B cell (primary cell): ENCODE results near the gene OR6S1. TPM values are rescaled to one million over a fixed set of nuclear protein-coding genes. Genes with fewer than 3 reads are reported as not detected.

Source experiments
- ATAC-seq: fragments of 200-7000 bp; cut with Tn5 transposase; one replicate; pipeline ENCODE4 v1.10.0; 2021; ENCODE audit warnings: low read depth, mild to moderate bottlenecking, moderate number of reproducible peaks, moderate library complexity
- CTCF ChIA-PET: fragments of 350-600 bp; sonication (Branson Sonifier 250); formaldehyde crosslinking; loops from one replicate; lab custom pipeline; 2021; ENCODE audit warnings: antibody characterized with exemption, inconsistent platforms; lab: Charles Lee
- POLR2A ChIA-PET: fragments of 350-600 bp; sonication (Branson Sonifier 250); formaldehyde crosslinking; loops from one replicate; lab custom pipeline; 2021; ENCODE audit warnings: antibody characterized with exemption; lab: Charles Lee
- DNase-seq: peaks from one replicate; pipeline ENCODE4 v3.0.0; 2013
- H2AFZ ChIP-seq: 2 replicates; pipeline ENCODE4 v1.6.1; 2012; ENCODE audit warnings: mild to moderate bottlenecking, low read depth, low read length; ENCODE audit not compliant: insufficient read depth, poor library complexity, severe bottlenecking
- H3K27ac ChIP-seq, 2 donors: 1 replicate in 1 of 2; 2 replicates in 1 of 2; pipeline ENCODE4 v1.5.1; 2012 to 2013; ENCODE audit warnings: low read length in 2 of 2, mild to moderate bottlenecking in 2 of 2, moderate library complexity in 1 of 2
- H3K27me3 ChIP-seq, 4 experiments: fragments of 200-600 bp in 1 of 4; sonication (generic) in 1 of 4; replicated peaks in 1 of 4; 1 replicate in 2 of 4; 2 replicates in 2 of 4; pipeline versions ENCODE4 v1.6.1 to v1.7.0; 2013 to 2016; ENCODE audit warnings: low read length in 3 of 4, mild to moderate bottlenecking in 2 of 4, mixed read lengths in 1 of 4, moderate library complexity in 1 of 4; ENCODE audit not compliant: insufficient read depth in 4 of 4, control insufficient read depth in 3 of 4; ENCODE audit errors: control extremely low read depth in 1 of 4
- H3K36me3 ChIP-seq, 2 experiments: replicated peaks in 1 of 2; 1 replicate in 1 of 2; 2 replicates in 1 of 2; pipeline versions ENCODE4 v1.6.1 to v1.7.1; 2013; ENCODE audit warnings: low read length in 1 of 2; ENCODE audit not compliant: insufficient read depth in 2 of 2, control insufficient read depth in 1 of 2; ENCODE audit errors: control extremely low read depth in 1 of 2, extremely low read depth in 1 of 2
- H3K4me1 ChIP-seq, 2 donors: fragments of 200-600 bp in 1 of 2; sonication (generic) in 1 of 2; 1 replicate in 1 of 2; 2 replicates in 1 of 2; pipeline versions ENCODE4 v1.5.1 to v1.6.1; 2013 to 2017; ENCODE audit warnings: low read length in 2 of 2; ENCODE audit not compliant: control insufficient read depth in 2 of 2, insufficient read depth in 2 of 2
- H3K4me2 ChIP-seq: replicated peaks from 2 replicates; pipeline ENCODE3; 2012; ENCODE audit warnings: mild to moderate bottlenecking, low read depth, low read length; ENCODE audit not compliant: poor library complexity, severe bottlenecking
- H3K4me3 ChIP-seq, 5 experiments: fragments of 200-600 bp in 1 of 5; sonication (generic) in 1 of 5; 1 replicate in 3 of 5; 2 replicates in 2 of 5; pipeline versions ENCODE4 v1.5.1 to v1.7.0; 2011 to 2016; ENCODE audit warnings: low read length in 4 of 5, mild to moderate bottlenecking in 4 of 5, low read depth in 2 of 5, control low read depth in 1 of 5, moderate library complexity in 1 of 5; ENCODE audit not compliant: insufficient read depth in 1 of 5; ENCODE audit errors: control extremely low read depth in 1 of 5, extremely low read depth in 1 of 5
- H3K79me2 ChIP-seq: fragments of 200-600 bp; sonication (generic); one replicate; pipeline ENCODE4 v1.6.0; 2016; ENCODE audit warnings: low read length; ENCODE audit not compliant: control insufficient read depth, insufficient read depth
- H3K9ac ChIP-seq: fragments of 200-600 bp; sonication (generic); 2 replicates; pipeline ENCODE4 v1.6.1; 2017; ENCODE audit warnings: mild to moderate bottlenecking, low read length, moderate library complexity
- H3K9me3 ChIP-seq, 3 donors: one replicate each; pipeline versions ENCODE4 v1.6.1 to v1.7.1; 2013; ENCODE audit warnings: low read length in 2 of 3; ENCODE audit not compliant: control insufficient read depth in 2 of 3, insufficient read depth in 1 of 3; ENCODE audit errors: control extremely low read depth in 1 of 3
- H4K20me1 ChIP-seq: 2 replicates; pipeline ENCODE4 v1.6.0; 2012; ENCODE audit warnings: mild to moderate bottlenecking, low read length; ENCODE audit not compliant: insufficient read depth, control insufficient read depth, poor library complexity, severe bottlenecking
- H3K27ac Mint-ChIP-seq: one replicate; pipeline ENCODE4 v1.8.0; 2021; ENCODE audit warnings: mixed read lengths
- H3K27me3 Mint-ChIP-seq: one replicate; pipeline ENCODE4 v1.8.0; 2021; ENCODE audit warnings: mixed read lengths
- H3K4me1 Mint-ChIP-seq: one replicate; pipeline ENCODE4 v1.8.0; 2021; ENCODE audit warnings: mixed read lengths
- H3K4me3 Mint-ChIP-seq: one replicate; pipeline ENCODE4 v1.8.0; 2021; ENCODE audit warnings: mixed read lengths
- H3K9me3 Mint-ChIP-seq: one replicate; pipeline ENCODE4 v1.8.0; 2022; ENCODE audit warnings: mixed read lengths; ENCODE audit not compliant: insufficient read depth
- EZH2 ChIP-seq: IDR thresholded peaks from 2 replicates; pipeline ENCODE4 v1.6.1; 2012; ENCODE audit warnings: borderline replicate concordance, low read depth, mild to moderate bottlenecking, moderate library complexity, low read length; ENCODE audit not compliant: insufficient read depth, poor library complexity, severe bottlenecking
- WGBS: methylation state at CpG from one replicate; pipeline ENCODE4 v1.1.5; 2013; ENCODE audit warnings: missing lambda C conversion rate; ENCODE audit not compliant: insufficient coverage; 5-methylcytosine and 5-hydroxymethylcytosine counted together
- intact Hi-C: fragments of 100-400 bp; cut with micrococcal nuclease; formaldehyde crosslinking; loops from one replicate; pipeline ENCODE4 v1.10.0; 2022
- polyA plus RNA-seq: library from polyadenylated mRNA; depleted of rRNA; stranded (reverse); fragments of >200 nt; gene quantifications from 2 replicates; pipeline ENCODE4 v1.2.3, GENCODE V29; 2012
- total RNA-seq, 2 donors: library from RNA; stranded (reverse); fragments of 120-200 nt in 1 of 2; gene quantifications; 1 replicate in 1 of 2; 2 replicates in 1 of 2; pipeline versions ENCODE4 v1.2.3 to v1.2.4, GENCODE V29; 2013 to 2022
- TF ChIP-seq, protein P1 (sequence below): fragments of 200-600 bp; IDR thresholded peaks from one replicate; pipeline ENCODE4 v1.8.0; 2022; ENCODE audit warnings: antibody characterized with exemption, mild to moderate bottlenecking

OR6S1 gene
- total and polyA plus RNA-seq, 2 donors (not counting 1 experiment from before 2014, with no cell fraction given) = 0.16 TPM; not detected in 1

DNA sequence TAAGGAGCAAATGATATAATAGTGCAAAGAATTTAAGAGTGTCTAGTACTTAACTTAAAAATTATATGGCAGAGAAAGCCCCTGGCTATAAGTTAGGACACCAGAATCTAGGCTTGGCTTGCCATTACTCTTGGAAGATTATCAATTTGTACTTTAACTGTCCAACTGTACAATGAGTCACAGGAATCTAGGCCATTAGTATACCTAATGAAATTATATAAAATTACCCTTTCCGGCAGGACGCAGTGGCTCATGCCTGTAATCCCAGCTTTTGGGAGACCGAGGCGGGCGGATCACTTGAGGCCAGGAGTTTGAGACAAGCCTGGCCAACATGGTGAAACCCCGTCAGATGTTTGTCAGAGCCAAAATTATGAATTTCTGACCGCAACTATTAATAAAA is 691 bp upstream of the OR6S1 start:
- Mint-ChIP-seq H3K4me1 (no peaks in the 10 kb centered on the region), H3K27me3 (peaks cover 52% of the 10 kb centered on the region), H3K27ac (no peak overlapping the region), H3K9me3 (no peaks in the 10 kb centered on the region), H3K4me3 (no peak overlapping the region)
- no peak overlapping the region for H3K4me3 ChIP-seq
- 100% methylated on average over 2 of the region's 7 CpGs for WGBS
- ChIA-PET POLR2A (no interaction called here), CTCF (interaction anchor here (1.1 kb wide), 1 partner anchor 215 kb away, joined by 3 read pairs; no protein-coding TSS in a partner anchor)
- no peak overlapping the region for H3K9ac ChIP-seq
- H3K4me1 ChIP-seq = no peaks in the 10 kb centered on the region
- no peaks in the 10 kb centered on the region for H3K79me2 ChIP-seq
- H3K9me3 ChIP-seq = no peaks in the 10 kb centered on the region
- no peaks in the 10 kb centered on the region for H4K20me1 ChIP-seq
- H3K4me2 ChIP-seq = no peak overlapping the region
- DNase-seq = no peak
- no peaks in the 10 kb centered on the region for H3K36me3 ChIP-seq
- intact Hi-C loops = no loop called here
- H2AFZ ChIP-seq = no peak overlapping the region
- no peak for ATAC-seq
- no peak overlapping the region for H3K27ac ChIP-seq
- TF ChIP-seq, protein P1, sequence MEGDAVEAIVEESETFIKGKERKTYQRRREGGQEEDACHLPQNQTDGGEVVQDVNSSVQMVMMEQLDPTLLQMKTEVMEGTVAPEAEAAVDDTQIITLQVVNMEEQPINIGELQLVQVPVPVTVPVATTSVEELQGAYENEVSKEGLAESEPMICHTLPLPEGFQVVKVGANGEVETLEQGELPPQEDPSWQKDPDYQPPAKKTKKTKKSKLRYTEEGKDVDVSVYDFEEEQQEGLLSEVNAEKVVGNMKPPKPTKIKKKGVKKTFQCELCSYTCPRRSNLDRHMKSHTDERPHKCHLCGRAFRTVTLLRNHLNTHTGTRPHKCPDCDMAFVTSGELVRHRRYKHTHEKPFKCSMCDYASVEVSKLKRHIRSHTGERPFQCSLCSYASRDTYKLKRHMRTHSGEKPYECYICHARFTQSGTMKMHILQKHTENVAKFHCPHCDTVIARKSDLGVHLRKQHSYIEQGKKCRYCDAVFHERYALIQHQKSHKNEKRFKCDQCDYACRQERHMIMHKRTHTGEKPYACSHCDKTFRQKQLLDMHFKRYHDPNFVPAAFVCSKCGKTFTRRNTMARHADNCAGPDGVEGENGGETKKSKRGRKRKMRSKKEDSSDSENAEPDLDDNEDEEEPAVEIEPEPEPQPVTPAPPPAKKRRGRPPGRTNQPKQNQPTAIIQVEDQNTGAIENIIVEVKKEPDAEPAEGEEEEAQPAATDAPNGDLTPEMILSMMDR = no peak
- no peak for TF ChIP-seq EZH2
- H3K27me3 ChIP-seq = peaks cover 0 to 19% (median 5%) of the 10 kb centered on the region in 4 experiments

DNA sequence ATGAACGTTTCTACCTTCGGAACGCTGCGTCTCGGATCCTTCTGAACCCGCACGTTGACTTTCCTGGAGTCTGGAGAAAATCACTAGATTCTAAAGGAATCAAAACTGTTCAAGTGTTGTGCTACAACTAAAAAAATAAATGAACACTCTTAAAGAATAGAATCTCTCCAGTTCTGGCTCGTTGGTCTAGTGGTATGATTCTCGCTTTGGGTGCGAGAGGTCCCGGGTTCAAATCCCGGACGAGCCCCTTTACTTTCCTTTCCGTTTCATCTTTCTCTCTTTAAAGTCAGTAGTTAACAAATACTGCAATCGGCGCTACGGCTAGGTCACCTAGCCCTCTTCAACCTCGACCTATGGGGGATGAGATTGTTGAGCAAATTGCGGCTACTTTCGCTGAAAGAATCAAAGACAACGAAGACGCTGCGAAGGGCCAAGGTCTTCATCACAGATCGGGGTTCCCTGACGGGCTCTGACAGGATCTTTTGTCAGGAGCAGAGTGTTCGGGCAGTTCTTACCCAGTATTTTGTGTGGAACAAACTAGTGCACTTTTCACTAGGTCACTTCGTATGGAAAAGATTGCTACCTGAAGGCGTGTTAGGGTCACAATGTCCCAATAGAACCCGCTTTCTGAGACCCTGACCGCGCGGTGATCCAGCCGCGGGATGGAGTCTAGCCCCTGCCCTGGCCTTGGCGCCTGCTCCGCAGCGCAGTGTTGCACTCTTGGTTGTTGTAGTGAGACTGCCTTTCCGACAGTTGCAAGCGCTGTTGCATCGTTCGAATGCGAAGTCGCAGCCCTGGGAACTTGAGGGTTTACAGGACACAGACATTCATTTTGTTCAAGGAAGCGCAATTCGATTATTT is 8.4 kb downstream of the OR6S1 start:
- peak overlapping the region; percentile 65 for H3K9ac ChIP-seq
- H4K20me1 ChIP-seq = no peaks in the 10 kb centered on the region
- Mint-ChIP-seq H3K27me3 (peaks cover 35% of the 10 kb centered on the region), H3K4me3 (peak overlapping the region; percentile 86), H3K27ac (peak overlapping the region; percentile 91), H3K4me1 (peaks cover 42% of the 10 kb centered on the region), H3K9me3 (peaks cover 2% of the 10 kb centered on the region)
- H3K27me3 ChIP-seq = peaks cover 0 to 36% (median 14%) of the 10 kb centered on the region in 4 experiments
- ATAC-seq (peak; percentile 49), DNase-seq (peak; percentile 81)
- H3K9me3 ChIP-seq = peaks cover 3 to 15% (median 5%) of the 10 kb centered on the region in 3 donors
- H3K4me3 ChIP-seq = peak overlapping the region in 4 of 5 experiments; percentile 33 to 65 (median 50)
- peak overlapping the region; percentile 88 for H3K4me2 ChIP-seq
- POLR2A ChIA-PET = no interaction called here
- no peaks in the 10 kb centered on the region for H3K36me3 ChIP-seq
- TF ChIP-seq EZH2 = no peak
- intact Hi-C loops = loop anchor here (1.0 to 5.0 kb wide), 3 partner anchors 11 to 34 kb away; no protein-coding TSS in a partner anchor
- CTCF ChIA-PET = interaction anchor here (1.1 to 3.1 kb wide), 4 partner anchors 20 to 58 kb away, joined by 3 to 21 read pairs (median 15); no protein-coding TSS in a partner anchor
- H3K4me1 ChIP-seq = peaks cover 35 to 36% of the 10 kb centered on the region in 2 donors
- no peaks in the 10 kb centered on the region for H3K79me2 ChIP-seq
- WGBS = 11% methylated on average over 38 of the region's 45 CpGs
- no peak overlapping the region for H3K27ac ChIP-seq
- H2AFZ ChIP-seq = peak overlapping the region; percentile 16
